ENCODE results near the gene ZNF503.

The ZNF503 gene

GRCh38 chr10:75406462-75407223, 5.1 kb upstream of the ZNF503 start:
- no peak for DNase-seq

GRCh38 chr10:75405598-75406461, 4.3 kb upstream of the ZNF503 start:
- DNase-seq = no peak

GRCh38 chr10:75404815-75405597, 3.4 kb upstream of the ZNF503 start:
- DNase-seq = no peak

DNA sequence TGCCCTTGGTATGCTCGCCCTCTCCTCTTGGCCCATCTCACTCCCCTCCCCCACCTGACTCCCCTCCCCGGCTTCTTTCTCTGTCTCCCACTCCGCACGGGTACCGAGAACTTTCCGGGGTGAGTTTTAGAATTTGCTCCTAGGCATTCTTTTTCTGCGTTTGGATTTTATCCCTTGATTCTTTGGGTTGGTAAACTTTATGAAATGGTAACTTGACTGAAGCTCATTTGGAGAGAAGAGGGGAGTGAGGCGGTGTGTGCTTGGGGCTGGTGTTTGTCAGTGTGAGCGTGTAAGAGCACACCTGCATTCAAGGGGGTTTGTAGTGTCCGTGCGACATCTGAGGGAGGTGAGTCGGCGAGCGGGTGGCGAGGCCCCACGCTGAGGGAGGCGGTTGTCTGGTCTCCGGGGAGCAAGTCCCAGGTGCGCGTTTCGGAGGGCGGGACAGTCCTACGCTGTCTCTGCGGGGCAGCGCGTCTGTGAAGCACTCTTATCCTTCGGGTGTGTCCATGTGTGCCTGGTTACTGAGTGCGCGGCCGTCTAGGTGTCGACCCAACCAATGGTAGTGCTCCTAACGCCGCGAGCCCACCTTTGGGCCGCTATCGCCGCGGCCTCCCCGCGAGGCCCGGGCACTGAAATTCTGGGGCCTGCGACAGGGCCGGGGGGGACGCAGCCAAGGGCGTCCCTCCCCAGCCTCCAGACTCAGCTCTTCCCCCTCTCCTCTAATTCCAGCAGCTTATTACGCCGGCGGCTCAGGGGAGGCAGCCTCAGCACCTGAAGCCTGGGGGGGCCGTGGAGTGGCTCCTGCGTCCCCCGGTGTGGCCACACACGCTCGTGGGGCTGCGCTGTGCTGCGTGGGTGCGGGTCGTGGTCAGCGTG, 2.6 kb upstream of the ZNF503 start:
- no peak for DNase-seq

- peak; percentile 42 for DNase-seq
Measured at GRCh38 chr10:75403144-75403938, 1.8 kb upstream of the ZNF503 start.

- DNase-seq = no peak
Measured at GRCh38 chr10:75402486-75403143, 1.1 kb upstream of the ZNF503 start.

- peak; percentile 76 for DNase-seq
Measured at GRCh38 chr10:75400771-75401568, 594 bp downstream of the ZNF503 start.

- DNase-seq = no peak
Measured at GRCh38 chr10:75400163-75400770, 1.3 kb downstream of the ZNF503 start.

DNA sequence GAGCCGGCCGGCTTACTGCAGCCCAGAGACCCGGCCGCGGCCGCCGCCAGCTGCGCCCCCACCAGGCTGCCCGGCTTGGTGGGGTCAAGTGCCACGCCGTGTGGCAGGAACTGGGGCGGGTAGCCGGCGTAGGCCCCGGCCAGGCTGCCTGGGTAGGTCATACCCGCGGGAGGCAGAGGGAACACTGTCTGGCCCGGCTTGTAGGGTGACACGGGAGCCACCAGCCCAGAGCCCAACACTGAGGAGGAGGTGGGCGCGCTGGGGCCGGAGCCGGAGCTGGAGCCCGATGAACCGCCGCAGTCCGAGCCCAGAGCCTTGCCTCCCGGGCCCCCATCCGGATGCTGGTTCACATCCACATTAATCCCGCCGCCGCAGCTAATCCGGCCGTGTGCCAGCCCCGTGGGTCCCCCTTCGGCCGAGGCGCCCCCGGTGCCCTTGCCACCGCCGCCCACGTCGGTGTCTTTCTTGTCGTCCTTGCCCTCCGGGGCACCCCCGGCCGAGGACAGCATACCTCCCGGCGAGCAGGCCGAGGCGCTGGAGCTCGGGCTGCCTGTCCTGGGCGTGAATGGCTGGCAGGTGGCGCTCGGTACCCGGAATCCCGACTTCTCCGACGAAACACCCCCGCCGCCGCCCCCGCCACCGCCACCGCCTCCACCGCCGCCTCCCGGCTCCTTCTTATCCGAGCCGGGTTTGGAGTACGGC, 2.0 kb downstream of the ZNF503 start:
- DNase-seq = peak; percentile 81

GRCh38 chr10:75398692-75399460, 2.7 kb downstream of the ZNF503 start:
- DNase-seq = peak; percentile 44

DNA sequence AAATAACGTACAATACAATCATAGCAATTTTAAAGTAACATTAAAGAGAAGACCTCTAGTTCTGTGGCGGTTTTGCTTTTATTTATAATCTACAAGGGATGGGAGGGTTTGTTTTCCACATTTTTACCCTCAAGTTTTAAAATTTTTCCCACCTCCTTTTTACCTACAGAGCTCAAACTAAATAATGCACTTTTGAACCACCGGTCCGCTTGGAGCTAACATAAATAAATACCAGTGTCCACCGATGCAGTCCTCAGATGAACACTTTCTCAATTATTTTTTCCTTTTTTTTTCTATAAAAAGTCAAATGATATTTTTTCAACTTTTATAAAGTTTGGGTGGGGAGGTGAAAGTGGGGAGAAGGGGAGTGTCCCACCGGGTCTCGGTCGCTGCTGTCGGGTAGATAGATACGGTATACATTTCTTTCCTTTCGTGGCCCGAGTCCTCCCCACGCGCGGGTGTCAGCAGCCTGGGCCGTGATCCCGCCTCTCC, 3.3 kb downstream of the ZNF503 start:
- peak; percentile 31 for DNase-seq

GRCh38 chr10:75397496-75398199, 3.9 kb downstream of the ZNF503 start:
- peak; percentile 58 for DNase-seq

- peak; percentile 48 for DNase-seq
Measured at GRCh38 chr10:75396631-75397495, 4.7 kb downstream of the ZNF503 start.

DNA sequence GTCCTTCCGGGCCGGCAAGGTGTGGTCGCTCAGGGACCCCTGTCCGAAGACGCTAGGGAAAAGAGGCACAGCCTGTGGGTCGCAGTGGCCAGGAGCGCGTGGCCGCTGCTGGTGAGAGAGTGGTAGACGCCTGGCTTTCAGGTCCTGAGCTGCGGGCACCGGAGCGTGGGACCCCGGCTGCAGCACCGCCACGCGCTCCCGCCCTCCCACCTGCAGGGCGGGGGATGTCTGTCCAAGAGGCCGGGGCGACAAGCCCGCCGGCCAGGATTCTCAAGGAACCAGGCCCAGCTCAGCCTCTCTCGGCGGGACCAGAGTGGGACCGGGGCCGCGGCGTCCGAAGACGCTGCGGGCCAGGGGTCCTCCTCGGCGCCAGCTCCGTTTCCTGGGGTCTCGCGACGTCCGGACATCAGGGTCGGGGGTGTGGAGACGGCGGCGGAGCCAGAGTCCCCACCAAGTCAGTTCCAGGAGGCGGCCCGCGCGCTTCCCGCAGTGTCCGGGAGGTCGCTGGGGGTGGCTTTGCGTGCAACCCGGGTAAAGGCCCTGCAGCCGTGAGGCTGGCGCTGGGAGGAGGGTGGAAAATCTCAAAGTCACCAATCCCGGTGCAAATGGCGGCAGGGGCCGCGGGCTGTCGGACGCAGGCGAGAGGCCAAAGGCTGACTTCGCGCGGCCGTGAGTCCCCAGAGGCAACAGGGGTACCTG, 5.5 kb downstream of the ZNF503 start:
- peak; percentile 57 for DNase-seq
